KBM-7 (cell line): ENCODE results near the gene PON1.

Experiments
- DNase-seq: peaks from one replicate; pipeline ENCODE4 v3.0.0-alpha.2; 2015
- in situ Hi-C: fragments of 300-500 bp; cut with MboI; formaldehyde crosslinking; loops from 2 replicates; pipeline ENCODE4 v1.14.3; 2020; ENCODE audit warnings: low sequenced_read_pairs, low pct_unique_long_range_greater_than_20kb, mixed read lengths

PON1 gene

DNA sequence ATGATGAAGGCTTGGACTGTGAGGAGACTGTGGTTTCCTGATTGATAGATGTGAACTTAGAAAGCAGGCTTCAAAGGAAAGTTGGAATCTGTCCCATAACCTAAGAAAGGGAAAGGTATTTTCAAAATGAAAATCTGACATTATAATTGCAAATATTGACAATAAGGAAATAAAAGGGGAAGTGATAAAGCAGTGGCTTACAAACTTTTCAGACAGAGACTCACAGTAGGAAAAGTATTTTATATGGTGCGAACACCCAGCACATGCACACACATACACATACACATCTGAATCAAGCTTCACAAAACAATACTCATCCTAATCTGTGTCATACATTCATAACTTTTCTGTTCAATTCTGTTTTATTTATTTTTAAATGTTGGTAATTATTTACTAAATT, 4.8 kb downstream of the PON1 start:
- in situ Hi-C loops: no loop called here
- no peak for DNase-seq

DNA sequence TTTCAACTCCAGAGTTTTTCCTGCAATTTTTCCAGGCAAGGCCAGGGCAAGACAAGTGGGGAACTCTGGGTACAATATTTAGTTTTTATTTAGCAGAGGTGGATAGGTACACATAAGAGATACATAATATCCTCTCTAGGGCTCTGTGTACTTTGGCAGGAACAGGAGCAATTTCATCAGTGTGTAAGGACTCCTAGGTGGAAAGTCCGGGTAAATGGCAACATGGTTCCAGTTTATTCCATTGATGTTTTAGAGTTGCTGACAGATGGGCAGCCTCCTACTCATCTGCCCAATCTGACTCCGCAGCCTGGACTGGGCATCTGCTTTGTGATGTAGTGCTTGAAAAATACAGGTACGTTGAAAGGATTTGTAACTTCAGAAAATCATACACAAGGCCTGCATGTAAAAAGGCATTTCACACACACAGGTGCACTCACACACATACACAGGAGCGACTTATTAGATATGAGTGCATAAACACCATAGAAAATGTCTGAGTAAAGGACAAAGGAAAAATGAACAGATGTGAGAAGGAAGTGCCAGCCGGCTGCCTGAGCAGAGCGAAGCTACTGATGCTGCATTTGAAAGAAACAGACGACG, 5.7 kb downstream of the PON1 start:
- in situ Hi-C loops: no loop called here
- no peak for DNase-seq

DNA sequence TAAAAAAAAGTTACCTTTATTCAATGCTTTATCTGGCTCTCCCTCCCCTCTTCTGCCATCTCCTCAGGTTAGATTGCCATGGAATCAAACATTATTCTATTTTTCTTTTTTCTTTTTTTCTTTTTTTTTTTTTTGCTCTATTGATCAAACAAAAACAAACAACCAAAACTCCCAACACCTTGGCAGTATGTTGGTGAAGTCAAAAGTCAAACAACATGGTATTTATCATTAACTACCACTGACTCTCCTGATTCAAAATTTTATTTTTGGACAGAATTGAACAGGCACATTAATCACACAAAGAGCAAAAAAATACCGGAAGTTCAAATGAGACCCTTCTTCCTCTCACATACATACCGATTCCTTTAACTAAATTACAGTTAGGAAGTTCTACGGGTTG, 6.4 kb downstream of the PON1 start:
- in situ Hi-C loops: no loop called here
- no peak for DNase-seq

DNA sequence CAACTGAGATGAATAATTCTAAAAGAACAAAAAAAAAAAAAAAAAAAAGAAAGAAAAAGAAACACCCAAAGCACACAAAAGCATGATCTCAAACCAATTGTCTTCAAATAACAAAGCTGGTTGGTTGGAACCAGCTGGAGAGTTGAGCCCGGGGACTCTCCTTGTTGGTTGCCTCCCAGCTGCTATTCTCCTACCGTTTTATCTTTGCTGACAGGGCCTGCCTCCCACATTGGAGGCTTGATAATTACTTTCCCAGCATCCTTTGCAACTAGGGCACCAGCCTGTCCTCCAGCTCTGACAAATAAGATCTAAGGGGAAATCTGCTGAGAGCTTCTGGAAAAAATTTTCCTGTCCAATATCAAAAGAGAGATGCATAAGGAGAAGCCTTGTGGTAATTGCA, 6.8 kb downstream of the PON1 start:
- in situ Hi-C loops: no loop called here
- DNase-seq: no peak

DNA sequence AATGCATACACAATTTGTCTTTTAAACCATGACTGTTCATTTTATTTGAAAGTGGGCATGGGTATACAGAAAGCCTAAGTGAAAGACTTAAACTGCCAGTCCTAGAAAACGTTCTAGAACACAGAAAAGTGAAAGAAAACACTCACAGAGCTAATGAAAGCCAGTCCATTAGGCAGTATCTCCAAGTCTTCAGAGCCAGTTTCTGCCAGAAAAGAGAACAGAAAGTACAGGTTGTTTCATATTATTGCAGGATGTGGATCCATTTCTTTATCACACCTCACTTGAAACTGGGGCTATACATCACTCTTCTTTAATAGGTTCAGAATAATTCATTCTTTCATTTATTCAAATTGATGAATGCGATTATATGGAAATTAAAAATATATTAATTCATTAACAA, 7.7 kb downstream of the PON1 start:
- no peak for DNase-seq
- in situ Hi-C loops: no loop called here

DNA sequence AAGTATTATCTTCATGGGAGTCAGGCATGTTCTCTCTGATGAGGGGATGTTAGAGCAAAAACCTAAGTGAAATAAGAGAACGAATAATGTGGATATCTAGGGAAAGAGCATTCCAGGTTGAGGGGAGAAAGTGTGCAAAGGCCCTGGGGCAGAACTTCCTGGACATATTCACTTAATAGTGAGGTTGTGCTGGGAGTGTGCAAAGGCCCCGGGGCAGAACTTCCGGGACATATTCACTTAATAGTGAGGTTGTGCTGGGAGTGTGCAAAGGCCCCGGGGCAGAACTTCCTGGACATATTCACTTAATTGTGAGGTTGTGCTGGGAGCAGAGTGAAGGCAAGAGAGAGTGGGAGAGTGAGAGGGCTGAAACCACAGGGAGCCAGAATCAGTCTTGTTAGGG, 11.8 kb downstream of the PON1 start:
- no peak for DNase-seq
- in situ Hi-C loops: no loop called here

DNA sequence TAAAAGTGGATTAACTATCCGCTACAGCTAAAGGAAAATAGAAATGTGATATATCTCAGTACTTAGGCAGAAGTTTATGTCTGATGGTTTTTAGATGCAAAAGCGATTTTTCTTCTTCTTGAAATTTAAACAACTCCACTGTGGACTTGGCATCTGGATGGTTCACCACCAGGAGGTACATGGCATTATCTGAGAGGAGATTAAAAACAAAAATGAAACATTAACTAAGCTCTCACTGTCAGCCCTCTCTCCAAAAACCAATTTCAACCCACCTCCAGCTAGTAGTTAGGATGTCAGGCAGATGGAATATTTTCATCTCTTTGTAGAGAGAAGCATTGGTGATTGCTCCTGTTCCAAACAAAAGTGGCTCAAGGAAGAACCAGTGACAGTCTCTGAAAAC, 12.9 kb downstream of the PON1 start:
- DNase-seq: no peak

DNA sequence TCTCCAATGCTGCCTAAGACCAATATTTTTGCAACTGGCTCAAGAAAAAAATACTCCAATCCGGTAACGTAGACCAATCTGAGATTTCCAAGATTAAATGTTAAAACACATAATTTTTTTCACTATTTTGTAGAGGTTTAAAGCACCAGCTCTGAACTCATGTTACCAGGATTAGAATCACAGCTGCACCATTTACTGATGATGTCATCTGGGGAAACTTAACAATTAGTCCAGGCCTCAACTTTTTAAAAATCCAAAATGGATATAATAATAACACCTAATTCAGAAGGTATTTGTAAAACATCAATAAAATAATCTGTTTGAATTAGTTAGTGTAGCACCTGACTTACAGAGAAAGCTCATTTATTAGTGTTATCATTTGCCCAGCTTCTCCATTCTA, 14.4 kb downstream of the PON1 start:
- in situ Hi-C loops: no loop called here
- DNase-seq: no peak

More for the DNA sequence above, 12.9 kb downstream of the PON1 start:
- in situ Hi-C loops: no loop called here

DNA sequence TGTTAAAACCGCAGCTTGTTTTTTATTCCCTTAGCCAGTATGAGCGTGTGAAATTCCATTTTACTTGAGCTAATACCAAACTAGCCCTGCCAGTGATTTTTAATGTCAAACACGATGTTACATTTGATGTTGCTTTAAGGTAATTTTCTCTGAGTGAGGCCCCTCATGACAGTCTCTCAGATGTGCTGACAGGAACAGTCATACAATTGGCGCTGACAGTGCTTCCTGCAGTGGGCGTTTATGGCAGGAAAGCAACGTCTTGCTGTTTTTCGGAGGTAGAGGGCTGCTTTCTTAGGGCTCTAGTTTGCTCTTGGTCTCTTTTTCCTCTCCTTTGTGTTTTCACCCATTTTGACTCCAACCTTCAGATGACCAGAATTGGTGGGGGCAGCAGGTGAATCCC, 19.3 kb downstream of the PON1 start:
- in situ Hi-C loops: no loop called here
- no peak for DNase-seq

DNA sequence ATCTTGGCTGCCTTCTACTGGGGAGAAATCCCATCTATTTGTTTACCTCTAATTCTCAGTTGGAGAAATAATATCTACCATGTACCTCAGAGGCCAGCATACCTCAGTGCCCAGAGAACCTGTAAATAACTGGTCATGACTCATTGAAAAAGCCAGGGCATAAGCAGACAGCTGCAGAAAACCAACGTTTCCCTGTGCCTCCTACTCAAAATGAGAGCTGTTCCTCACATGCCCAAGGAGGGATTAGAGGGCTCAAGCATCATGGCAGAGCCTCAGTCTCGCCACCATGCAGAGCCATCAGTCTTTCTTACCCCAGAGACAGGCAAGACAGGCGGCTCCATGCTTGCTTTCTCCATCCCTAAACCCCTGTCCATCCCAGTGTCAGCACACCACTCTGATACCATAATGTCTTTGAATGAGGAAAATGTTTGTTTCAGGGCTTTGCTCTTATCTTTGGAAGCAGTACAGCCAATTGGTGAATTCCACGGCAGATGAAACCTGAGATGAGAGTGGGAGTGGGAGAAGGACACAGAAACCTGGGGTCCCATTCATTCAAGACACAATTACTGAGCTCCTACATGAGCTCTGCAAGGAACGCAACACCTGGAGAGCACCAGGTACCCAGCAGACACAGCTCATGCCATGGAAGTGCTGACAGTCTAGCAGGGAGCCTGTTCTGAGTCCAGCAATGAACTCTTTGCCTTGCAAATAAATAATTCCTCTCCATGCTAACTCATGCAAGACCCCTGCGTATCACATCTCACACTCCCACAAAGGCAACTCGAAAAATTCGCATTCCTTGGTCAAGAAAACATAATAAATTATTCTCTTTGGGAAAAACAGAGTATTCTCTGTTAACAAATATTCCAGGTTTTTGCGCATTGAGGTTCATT, 21.1 kb downstream of the PON1 start:
- DNase-seq: no peak
- in situ Hi-C loops: no loop called here

DNA sequence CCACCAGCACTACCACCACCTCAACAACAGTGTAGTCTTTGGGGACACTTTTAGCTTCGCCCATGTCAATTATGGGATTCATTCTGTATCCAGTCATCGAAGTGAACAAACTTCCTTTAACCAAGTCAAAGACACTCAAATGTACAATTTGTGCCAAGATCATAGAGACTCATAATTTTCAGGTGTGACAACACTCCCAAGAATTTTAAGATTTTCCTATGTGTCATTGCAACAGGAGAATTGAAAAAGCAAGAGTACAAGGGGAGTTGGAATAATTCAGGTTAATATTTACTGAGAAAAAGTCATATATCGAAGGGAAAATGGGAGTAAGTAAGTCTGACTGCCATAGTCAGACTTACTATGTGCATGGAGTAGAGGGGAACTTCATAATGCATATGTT, 26.2 kb downstream of the PON1 start:
- in situ Hi-C loops: no loop called here
- no peak for DNase-seq

DNA sequence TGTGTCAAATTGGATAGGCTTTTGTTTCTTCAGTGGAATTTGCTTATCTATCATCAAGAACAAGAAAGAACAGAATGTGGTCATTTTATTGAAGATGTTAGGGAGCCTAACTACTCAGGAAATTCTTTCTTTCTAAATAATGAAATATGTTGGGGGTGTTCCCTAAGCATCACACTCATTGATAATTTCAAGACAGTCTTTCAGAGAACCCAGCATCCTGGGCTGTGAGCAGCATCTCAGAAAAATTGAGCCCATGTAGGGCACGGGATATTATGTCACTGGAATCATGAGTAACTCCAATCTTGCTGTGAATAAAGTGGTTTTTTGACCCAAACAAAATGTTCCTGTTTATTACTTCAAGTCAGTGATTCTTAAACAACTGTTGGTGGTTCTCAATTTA, 27.3 kb downstream of the PON1 start:
- no peak for DNase-seq
- in situ Hi-C loops: no loop called here

DNA sequence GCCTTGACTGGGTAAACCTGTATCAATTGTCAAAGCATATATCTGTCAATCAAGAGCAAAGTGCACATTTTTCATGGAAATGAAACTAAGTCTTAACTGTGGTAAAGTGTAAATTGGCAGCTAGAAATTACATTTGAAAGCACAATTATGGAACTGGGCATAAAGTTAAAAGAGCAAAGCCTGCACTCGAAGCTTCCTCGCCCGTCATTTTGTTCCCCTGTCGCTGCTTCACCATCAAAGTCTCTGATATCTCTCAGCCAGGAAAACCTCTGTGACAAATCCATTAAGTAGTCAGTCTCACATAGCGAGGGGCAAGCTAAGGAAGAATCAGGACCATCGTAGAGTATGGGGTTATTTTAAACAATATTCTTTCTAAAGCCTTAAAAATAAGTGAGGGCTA, 27.9 kb downstream of the PON1 start:
- in situ Hi-C loops: no loop called here
- DNase-seq: no peak

DNA sequence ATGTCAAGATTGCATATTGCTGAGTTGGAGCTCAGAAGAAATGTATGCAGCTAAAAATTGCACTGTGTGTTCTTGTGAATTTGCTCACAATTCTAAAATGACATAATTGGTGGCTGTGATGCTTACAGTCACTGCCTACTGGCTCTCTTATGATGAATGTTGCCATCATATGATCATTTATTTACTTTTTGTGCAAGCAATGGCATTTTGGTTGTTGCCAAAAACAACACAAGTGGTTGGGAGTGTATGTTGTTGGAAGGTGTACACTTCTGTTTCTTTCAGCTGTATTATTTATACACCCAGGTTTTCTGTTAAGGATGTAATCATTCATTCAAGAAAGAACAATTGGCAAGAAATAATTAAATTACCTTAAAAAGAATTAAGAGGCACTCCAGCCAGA, 28.9 kb downstream of the PON1 start:
- DNase-seq: no peak
- in situ Hi-C loops: no loop called here

DNA sequence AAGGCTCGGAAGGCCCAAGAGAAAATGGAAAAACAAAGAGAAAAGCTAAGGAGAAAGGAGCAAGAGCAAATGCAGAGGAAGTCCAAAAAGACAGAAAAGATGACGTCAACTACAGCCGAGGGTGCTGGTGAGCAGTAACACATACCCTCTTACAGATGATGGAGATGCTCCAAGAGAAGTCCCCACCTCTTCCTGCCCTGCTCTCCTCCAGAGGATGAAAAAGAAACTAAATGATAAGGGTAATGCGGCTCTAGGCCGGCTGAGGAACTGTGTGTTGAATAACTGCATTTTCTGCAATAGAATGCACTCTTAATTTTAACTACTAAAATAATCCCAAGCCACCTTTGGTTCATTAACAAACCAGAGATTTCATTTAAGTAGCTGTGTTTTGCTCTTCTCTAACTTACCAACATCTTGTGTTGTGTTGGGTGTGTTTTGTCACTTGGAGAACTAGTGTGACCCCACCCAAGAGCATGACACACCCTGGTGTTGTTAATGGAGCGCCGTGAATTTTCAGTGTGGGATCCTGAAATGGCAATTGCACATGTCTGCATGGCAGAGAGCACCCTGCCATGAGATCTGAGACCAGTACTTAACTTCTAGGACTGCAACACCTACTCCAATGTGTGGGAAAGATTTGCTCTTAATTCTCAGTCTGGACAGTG, 34.0 kb downstream of the PON1 start:
- no peak for DNase-seq
- in situ Hi-C loops: no loop called here

DNA sequence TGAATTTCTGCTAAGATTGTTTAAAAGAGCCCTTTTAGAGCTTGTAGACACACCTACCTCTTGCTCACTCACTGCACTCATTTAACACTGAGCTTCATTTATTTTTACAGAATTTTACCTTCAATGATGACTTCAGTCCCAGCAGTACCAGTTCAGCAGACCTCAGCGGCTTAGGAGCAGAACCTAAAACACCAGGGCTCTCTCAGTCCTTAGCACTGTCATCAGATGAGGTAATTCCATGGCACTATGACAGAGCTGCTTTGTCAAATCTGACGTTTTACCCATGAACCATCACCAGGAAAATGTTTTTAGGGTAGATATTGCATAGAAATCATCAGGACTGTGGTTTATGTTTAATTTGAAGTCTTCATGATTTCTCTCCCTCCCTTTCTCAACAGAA, 38.2 kb downstream of the PON1 start:
- no peak for DNase-seq
- in situ Hi-C loops: no loop called here

DNA sequence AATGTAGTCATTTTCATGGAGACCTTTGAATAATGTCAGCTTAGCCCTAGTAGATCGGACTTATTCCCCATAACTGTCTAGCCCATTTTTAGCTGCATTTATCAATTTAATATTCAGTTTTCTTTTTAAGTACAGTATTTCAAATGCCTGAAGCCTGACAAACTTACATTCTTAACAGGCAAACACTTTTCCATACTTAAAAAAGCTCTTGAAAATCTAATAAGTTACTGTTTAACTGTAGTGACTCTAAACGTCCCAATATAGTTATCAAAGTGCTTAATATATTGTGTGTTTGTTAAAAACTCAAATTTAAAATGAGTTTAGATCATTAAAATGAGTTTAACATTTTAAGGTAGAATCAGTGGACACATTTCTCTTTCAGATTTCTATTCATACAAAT, 44.9 kb downstream of the PON1 start:
- no peak for DNase-seq
- in situ Hi-C loops: no loop called here

DNA sequence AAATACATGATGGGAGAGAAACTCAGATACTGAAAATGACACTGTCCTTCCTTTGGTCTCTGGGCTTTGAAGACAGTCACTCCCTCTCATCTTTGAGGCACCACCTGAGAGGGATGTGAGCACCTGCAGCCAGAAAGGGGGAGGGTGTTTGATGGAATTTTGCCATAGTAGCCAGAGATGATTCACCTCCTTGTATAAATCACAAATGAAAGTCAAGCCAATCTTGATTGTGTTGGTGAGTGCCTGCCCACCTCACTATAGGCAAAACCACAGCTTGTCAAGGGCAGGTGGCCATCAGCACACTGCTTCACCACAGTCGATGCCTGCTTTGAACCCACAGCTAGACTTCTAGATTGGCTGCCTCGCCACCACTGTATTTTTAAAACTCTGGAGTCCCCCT, 48.2 kb downstream of the PON1 start:
- in situ Hi-C loops: no loop called here
- DNase-seq: no peak

DNA sequence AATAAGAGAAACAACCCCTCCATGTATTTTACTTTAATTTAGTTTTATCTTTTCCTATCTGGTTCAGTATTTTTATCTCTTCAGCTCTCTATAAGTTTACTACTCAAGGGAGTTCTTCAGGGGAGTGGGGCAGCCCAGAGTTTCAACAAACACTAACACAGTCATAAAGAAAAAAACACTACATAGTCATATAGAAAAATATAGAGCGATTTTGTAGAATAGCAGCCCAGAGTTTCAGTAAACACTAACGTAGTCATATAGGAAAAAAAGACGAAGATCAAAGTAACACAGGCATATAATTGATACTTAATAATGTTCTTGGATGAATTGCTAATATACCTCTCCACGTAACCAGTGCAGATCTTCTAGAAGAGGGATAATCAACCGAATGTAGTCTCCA, 54.7 kb downstream of the PON1 start:
- in situ Hi-C loops: no loop called here

DNA sequence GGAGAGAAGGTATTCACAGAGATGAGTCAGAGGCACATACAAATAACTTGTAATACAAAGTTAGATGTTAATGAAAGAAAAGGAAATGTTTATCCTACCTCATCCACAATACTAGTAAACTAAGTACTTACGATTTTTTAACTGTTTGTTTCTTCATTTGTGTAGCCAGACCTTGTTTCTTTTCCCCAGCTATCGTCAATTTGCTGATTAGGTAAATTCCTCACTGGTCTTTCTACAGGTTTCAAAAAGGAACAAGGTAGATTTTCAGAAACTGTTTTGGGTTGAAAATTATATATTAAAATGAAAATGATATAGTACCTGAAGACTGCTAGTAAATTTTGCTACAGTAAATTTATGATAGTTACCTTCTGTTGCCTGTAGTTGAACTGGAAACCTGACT, 56.6 kb downstream of the PON1 start:
- in situ Hi-C loops: no loop called here
- DNase-seq: no peak

More for the DNA sequence above, 54.7 kb downstream of the PON1 start:
- DNase-seq: no peak
